Colon (tissue), 2 donors: ENCODE measurements around the gene SHC2.
"Not testable (repeated sequence)": the region's sequence is repeated elsewhere in the genome, so short reads cannot be mapped to it uniquely, and the experiment has no call there.

Experiments used
- FAIRE-seq: peaks from 2 replicates; lab custom pipeline; 2012; peaks lifted over from hg19 to GRCh38; lab: Jason Lieb, UNC
- donor health status: control.
- donor health status: control.

The SHC2 gene

GRCh38 chr19:469833-470232 lies 9.0 kb upstream of the SHC2 start:
- no peak for FAIRE-seq

GRCh38 chr19:468587-469256 lies 7.9 kb upstream of the SHC2 start:
- FAIRE-seq: no peak

GRCh38 chr19:467554-467953 lies 6.7 kb upstream of the SHC2 start:
- FAIRE-seq: no peak

GRCh38 chr19:465056-465816 lies 4.4 kb upstream of the SHC2 start:
- no peak for FAIRE-seq

- FAIRE-seq: no peak
These were observed 3.3 kb upstream of the SHC2 start for GRCh38 chr19:464208-464545.

- FAIRE-seq: no peak
These were observed 2.8 kb upstream of the SHC2 start for GRCh38 chr19:463483-464207.

GRCh38 chr19:461721-462551 lies 1.1 kb upstream of the SHC2 start:
- FAIRE-seq: no peak

- no peak for FAIRE-seq
These were observed 915 bp downstream of the SHC2 start for GRCh38 chr19:459724-460511.

GRCh38 chr19:458091-459042 lies 2.5 kb downstream of the SHC2 start:
- FAIRE-seq: no peak

GRCh38 chr19:457636-458035 lies 3.2 kb downstream of the SHC2 start:
- no peak for FAIRE-seq

- no peak for FAIRE-seq
These were observed 4.2 kb downstream of the SHC2 start for GRCh38 chr19:456547-457110.

GRCh38 chr19:455851-456546 lies 4.8 kb downstream of the SHC2 start:
- no peak for FAIRE-seq

GRCh38 chr19:455031-455705 lies 5.7 kb downstream of the SHC2 start:
- FAIRE-seq: no peak

GRCh38 chr19:453606-454005 lies 7.2 kb downstream of the SHC2 start:
- no peak for FAIRE-seq

GRCh38 chr19:452829-453228 lies 8.0 kb downstream of the SHC2 start:
- FAIRE-seq: no peak

- FAIRE-seq: not testable (repeated sequence)
These were observed 9.8 kb downstream of the SHC2 start for GRCh38 chr19:450912-451481.

GRCh38 chr19:449916-450315 lies 10.9 kb downstream of the SHC2 start:
- no peak for FAIRE-seq

- no peak for FAIRE-seq
These were observed 12.8 kb downstream of the SHC2 start for GRCh38 chr19:447816-448560.
